ENCODE results near the gene OLA1. TPM values are rescaled to one million over a fixed set of nuclear protein-coding genes. Genes with fewer than 3 reads are reported as not detected.

The OLA1 gene
- total RNA-seq, 8 experiments from 2014 or later, result 113 to 163 (median 130) TPM

DNA sequence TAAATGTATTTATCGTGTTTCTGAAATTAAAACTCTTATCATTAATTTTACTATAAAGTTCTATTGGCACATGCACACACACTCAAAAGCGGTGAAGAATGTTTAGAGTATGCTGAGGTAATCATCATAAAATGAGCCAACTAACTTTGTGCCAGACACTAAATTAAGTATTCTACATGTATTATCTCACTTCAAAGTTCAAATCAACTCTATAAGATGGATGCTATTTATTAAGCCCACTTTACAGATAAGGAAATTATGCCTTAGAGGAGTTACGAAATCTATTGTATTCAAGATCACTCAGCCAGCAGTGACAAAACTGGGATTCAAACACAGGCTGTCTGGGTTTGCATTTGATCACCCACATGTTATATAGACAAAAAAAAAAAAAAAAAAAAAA, 24.9 kb downstream of the OLA1 start:
- no peak overlapping the region for H3K27ac ChIP-seq
- in situ Hi-C loops (cut with MboI; ENCODE audit: low pct_unique_long_range_greater_than_20kb in 2 of 9, low sequenced_read_pairs in 9 of 9, unreplicated experiment in 9 of 9), result no loop called here
- no peak for ATAC-seq (replicated peaks in 6 of 8)
- H3K4me1 ChIP-seq (replicated peaks in 1 of 2), result no peaks in the 10 kb centered on the region
- WGBS, 10 experiments, result 75 to 100% (median 95%) methylated on average over 2 to 3 of the region's 3 CpGs; no CpG with 5 or more reads in 1 of the 10 experiments
- no peak overlapping the region for H3K4me3 ChIP-seq

GRCh38 chr2:174222154-174222553, 26.2 kb downstream of the OLA1 start:
- no peaks in the 10 kb centered on the region for H3K4me1 ChIP-seq (replicated peaks in 1 of 2)
- in situ Hi-C loops (cut with MboI; ENCODE audit: low pct_unique_long_range_greater_than_20kb in 2 of 9, low sequenced_read_pairs in 9 of 9, unreplicated experiment in 9 of 9), result no loop called here
- no peak overlapping the region for H3K4me3 ChIP-seq
- WGBS, 10 experiments, result 90 to 100% (median 100%) methylated on average over 1 of the region's 1 CpG; no CpG with 5 or more reads in 2 of the 10 experiments
- no peak overlapping the region for H3K27ac ChIP-seq
- ATAC-seq (replicated peaks in 6 of 8), result no peak

DNA sequence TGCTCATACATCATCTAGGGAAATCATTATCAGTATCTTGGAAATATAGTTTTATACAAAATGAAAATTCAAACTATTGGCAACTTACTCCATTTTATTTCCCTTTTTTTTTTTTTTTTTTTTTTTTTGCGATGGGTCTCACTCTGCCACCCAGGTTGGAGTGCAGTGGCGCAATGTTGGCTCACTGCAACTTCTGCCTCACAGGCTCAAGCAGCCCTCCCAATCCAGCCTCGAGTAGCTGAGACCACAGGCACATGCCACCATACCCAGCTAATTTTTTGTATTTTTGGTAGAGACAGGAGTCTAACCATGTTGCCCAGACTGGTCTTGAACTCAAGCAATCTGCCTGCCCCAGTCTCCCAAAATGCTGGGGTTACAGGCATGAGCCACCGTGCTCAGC, 29.0 kb downstream of the OLA1 start:
- 90 to 100% (median 100%) methylated on average over 1 to 3 of the region's 4 CpGs; no CpG with 5 or more reads in 3 of the 10 experiments for WGBS, 10 experiments
- in situ Hi-C loops (cut with MboI; ENCODE audit: low pct_unique_long_range_greater_than_20kb in 2 of 9, low sequenced_read_pairs in 9 of 9, unreplicated experiment in 9 of 9), result no loop called here
- H3K4me1 ChIP-seq (replicated peaks in 1 of 2), result no peaks in the 10 kb centered on the region
- ATAC-seq (replicated peaks in 6 of 8), result no peak
- H3K27ac ChIP-seq, result no peak overlapping the region
- H3K4me3 ChIP-seq, result no peak overlapping the region

GRCh38 chr2:174218773-174219172, 29.6 kb downstream of the OLA1 start:
- in situ Hi-C loops (cut with MboI; ENCODE audit: low pct_unique_long_range_greater_than_20kb in 2 of 9, low sequenced_read_pairs in 9 of 9, unreplicated experiment in 9 of 9), result no loop called here
- Histone ChIP-seq H3K27ac (no peak overlapping the region), H3K4me3 (no peak overlapping the region), H3K4me1 (replicated peaks in 1 of 2) (no peaks in the 10 kb centered on the region)
- 90 to 100% (median 95%) methylated on average over 1 to 7 of the region's 7 CpGs for WGBS, 10 experiments
- ATAC-seq (replicated peaks in 6 of 8), result no peak

- Histone ChIP-seq H3K27ac (no peak overlapping the region), H3K4me3 (no peak overlapping the region), H3K4me1 (replicated peaks in 1 of 2) (no peaks in the 10 kb centered on the region)
- peak in 5 of 8 experiments; percentile 68 to 99 (median 75) for ATAC-seq (replicated peaks in 6 of 8)
- in situ Hi-C loops (cut with MboI; ENCODE audit: low pct_unique_long_range_greater_than_20kb in 2 of 9, low sequenced_read_pairs in 9 of 9, unreplicated experiment in 9 of 9), result no loop called here
- WGBS, 10 experiments, result 56 to 100% (median 75%) methylated on average over 1 of the region's 1 CpG; no CpG with 5 or more reads in 4 of the 10 experiments
Observed at GRCh38 chr2:174217869-174218268, 30.5 kb downstream of the OLA1 start.

- Histone ChIP-seq H3K27ac (no peak overlapping the region), H3K4me1 (replicated peaks in 1 of 2) (no peaks in the 10 kb centered on the region), H3K4me3 (no peak overlapping the region)
- ATAC-seq (replicated peaks in 6 of 8), result no peak
- in situ Hi-C loops (cut with MboI; ENCODE audit: low pct_unique_long_range_greater_than_20kb in 2 of 9, low sequenced_read_pairs in 9 of 9, unreplicated experiment in 9 of 9), result no loop called here
Observed at GRCh38 chr2:174211954-174212353, 36.4 kb downstream of the OLA1 start.

- ATAC-seq (replicated peaks in 6 of 8), result no peak
- 63 to 100% (median 100%) methylated on average over 1 to 2 of the region's 2 CpGs; no CpG with 5 or more reads in 3 of the 10 experiments for WGBS, 10 experiments
Observed at GRCh38 chr2:174210862-174211261, 37.5 kb downstream of the OLA1 start.

DNA sequence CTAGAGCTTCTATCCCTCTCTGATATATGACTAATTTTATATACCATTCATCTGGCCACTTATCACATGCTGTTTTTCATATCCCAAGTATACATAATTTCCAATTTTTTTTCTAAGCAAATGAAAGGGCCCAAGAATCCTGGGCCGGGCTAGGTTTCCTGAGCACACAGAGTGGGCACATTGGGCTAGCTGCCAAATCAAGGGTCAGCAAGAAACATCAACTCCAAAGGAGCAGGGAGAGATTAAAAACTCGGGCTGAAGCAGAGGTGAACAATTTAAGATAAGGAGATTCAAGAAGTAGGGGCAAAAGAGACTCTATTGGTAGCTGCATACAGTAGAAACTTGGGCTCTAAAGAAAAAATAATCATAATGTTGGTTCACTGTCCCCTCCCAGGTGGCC, 39.0 kb downstream of the OLA1 start:
- no peaks in the 10 kb centered on the region for H3K4me1 ChIP-seq (replicated peaks in 1 of 2)
- in situ Hi-C loops (cut with MboI; ENCODE audit: low pct_unique_long_range_greater_than_20kb in 2 of 9, low sequenced_read_pairs in 9 of 9, unreplicated experiment in 9 of 9), result no loop called here
- ATAC-seq (replicated peaks in 6 of 8), result no peak
- H3K27ac ChIP-seq, result no peak overlapping the region
- no peak overlapping the region for H3K4me3 ChIP-seq
- WGBS, 10 experiments, result 40 to 100% (median 94%) methylated on average over 1 to 2 of the region's 2 CpGs; no CpG with 5 or more reads in 1 of the 10 experiments

More at GRCh38 chr2:174210862-174211261, 37.5 kb downstream of the OLA1 start:
- Histone ChIP-seq H3K27ac (no peak overlapping the region), H3K4me1 (replicated peaks in 1 of 2) (no peaks in the 10 kb centered on the region), H3K4me3 (no peak overlapping the region)
- in situ Hi-C loops (cut with MboI; ENCODE audit: low pct_unique_long_range_greater_than_20kb in 2 of 9, low sequenced_read_pairs in 9 of 9, unreplicated experiment in 9 of 9), result no loop called here

- H3K4me1 ChIP-seq (replicated peaks in 1 of 2), result no peaks in the 10 kb centered on the region
- no peak overlapping the region for H3K4me3 ChIP-seq
- no peak for ATAC-seq (replicated peaks in 6 of 8)
- no peak overlapping the region for H3K27ac ChIP-seq
- in situ Hi-C loops (cut with MboI; ENCODE audit: low pct_unique_long_range_greater_than_20kb in 2 of 9, low sequenced_read_pairs in 9 of 9, unreplicated experiment in 9 of 9), result no loop called here
- 63 to 100% (median 74%) methylated on average over 1 to 4 of the region's 4 CpGs for WGBS, 10 experiments
Observed at GRCh38 chr2:174208026-174208425, 40.3 kb downstream of the OLA1 start.

- in situ Hi-C loops (cut with MboI; ENCODE audit: low pct_unique_long_range_greater_than_20kb in 2 of 9, low sequenced_read_pairs in 9 of 9, unreplicated experiment in 9 of 9), result no loop called here
- WGBS, 10 experiments, result 83 to 100% (median 100%) methylated on average over 1 to 2 of the region's 2 CpGs; no CpG with 5 or more reads in 4 of the 10 experiments
- no peak for ATAC-seq (replicated peaks in 6 of 8)
- Histone ChIP-seq H3K4me1 (replicated peaks in 1 of 2) (no peaks in the 10 kb centered on the region), H3K27ac (no peak overlapping the region), H3K4me3 (no peak overlapping the region)
Observed at GRCh38 chr2:174205562-174205961, 42.8 kb downstream of the OLA1 start.

- 89 to 100% (median 97%) methylated on average over 1 to 4 of the region's 4 CpGs; no CpG with 5 or more reads in 2 of the 10 experiments for WGBS, 10 experiments
- Histone ChIP-seq H3K4me3 (no peak overlapping the region), H3K27ac (no peak overlapping the region), H3K4me1 (replicated peaks in 1 of 2) (no peaks in the 10 kb centered on the region)
- in situ Hi-C loops (cut with MboI; ENCODE audit: low pct_unique_long_range_greater_than_20kb in 2 of 9, low sequenced_read_pairs in 9 of 9, unreplicated experiment in 9 of 9), result no loop called here
- ATAC-seq (replicated peaks in 6 of 8), result peak in 1 of 8 experiments; percentile 12
Observed at GRCh38 chr2:174202188-174202587, 46.1 kb downstream of the OLA1 start.

GRCh38 chr2:174198846-174199564, 49.3 kb downstream of the OLA1 start:
- H3K27ac ChIP-seq, result no peak overlapping the region
- H3K4me1 ChIP-seq (replicated peaks in 1 of 2), result no peaks in the 10 kb centered on the region
- WGBS, 10 experiments, result 0 to 80% (median 42%) methylated on average over 1 to 2 of the region's 2 CpGs
- ATAC-seq (replicated peaks in 6 of 8), result peak in 2 of 8 experiments; percentile 56 to 79
- H3K4me3 ChIP-seq, result no peak overlapping the region
- in situ Hi-C loops (cut with MboI; ENCODE audit: low pct_unique_long_range_greater_than_20kb in 2 of 9, low sequenced_read_pairs in 9 of 9, unreplicated experiment in 9 of 9), result no loop called here

DNA sequence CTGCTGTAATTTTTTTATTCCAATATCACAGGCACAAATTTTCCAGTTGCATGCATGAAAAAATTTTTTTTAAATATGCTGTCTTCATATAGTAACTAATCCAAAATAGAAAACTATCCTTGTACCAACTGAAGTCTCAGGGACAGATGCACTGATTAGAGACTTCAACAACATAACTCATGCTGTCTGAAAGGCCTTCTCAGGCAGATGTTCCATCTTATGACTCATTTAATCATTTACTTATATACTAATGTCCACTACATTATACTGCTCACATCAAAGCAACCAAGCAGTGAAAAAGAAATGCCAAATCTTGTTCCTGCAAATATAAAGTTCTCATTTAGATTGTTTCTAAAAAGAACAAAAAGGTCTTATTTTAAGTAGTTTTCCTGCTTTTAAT, 53.1 kb downstream of the OLA1 start:
- peak in 2 of 8 experiments; percentile 43 to 57 for ATAC-seq (replicated peaks in 6 of 8)
- in situ Hi-C loops (cut with MboI; ENCODE audit: low pct_unique_long_range_greater_than_20kb in 2 of 9, low sequenced_read_pairs in 9 of 9, unreplicated experiment in 9 of 9), result no loop called here
- Histone ChIP-seq H3K4me1 (replicated peaks in 1 of 2) (no peaks in the 10 kb centered on the region), H3K27ac (no peak overlapping the region), H3K4me3 (no peak overlapping the region)

GRCh38 chr2:174193737-174194136, 54.6 kb downstream of the OLA1 start:
- Histone ChIP-seq H3K4me3 (no peak overlapping the region), H3K4me1 (replicated peaks in 1 of 2) (no peaks in the 10 kb centered on the region), H3K27ac (no peak overlapping the region)
- ATAC-seq (replicated peaks in 6 of 8), result no peak
- 43 to 100% (median 94%) methylated on average over 1 to 3 of the region's 4 CpGs; no CpG with 5 or more reads in 2 of the 10 experiments for WGBS, 10 experiments
- in situ Hi-C loops (cut with MboI; ENCODE audit: low pct_unique_long_range_greater_than_20kb in 2 of 9, low sequenced_read_pairs in 9 of 9, unreplicated experiment in 9 of 9), result no loop called here

Measured in motor neuron (in vitro differentiated cells).